GM12878 (cell line): ENCODE measurements around the gene OR6T1.

Experiments
- CTCF ChIP-seq, 3 experiments: IDR thresholded peaks in 2 of 3; conservative IDR thresholded peaks in 1 of 3; 2 replicates each; pipeline ENCODE4 v1.5.1; 2011; ENCODE audit warnings: low read depth in 3 of 3, low read length in 3 of 3, mild to moderate bottlenecking in 3 of 3, control low read depth in 2 of 3, moderate library complexity in 2 of 3, inconsistent platforms in 1 of 3, mixed read lengths in 1 of 3; ENCODE audit not compliant: control insufficient read depth in 2 of 3, insufficient read depth in 1 of 3; ENCODE audit errors: extremely low read depth in 1 of 3
- POLR2A ChIP-seq: IDR thresholded peaks from 2 replicates; pipeline ENCODE4 v1.6.1; 2011; ENCODE audit warnings: low read depth, mild to moderate bottlenecking, low read length
- TBL1XR1 ChIP-seq: IDR thresholded peaks from 2 replicates; pipeline ENCODE4 v1.6.1; 2012; ENCODE audit warnings: low read depth, low read length, improper control_type of control experiment
- ZBTB40 ChIP-seq: fragments of 450-650 bp; IDR thresholded peaks from 2 replicates; pipeline ENCODE4 v1.6.1; 2016; ENCODE audit warnings: mild to moderate bottlenecking, moderate library complexity, borderline replicate concordance

- TF ChIP-seq ZBTB40 = no peak
- no peak for TF ChIP-seq POLR2A
- TF ChIP-seq CTCF (IDR thresholded peaks at IDR 0.05 in 2 of 3, conservative IDR thresholded peaks at IDR 0.05 in 1 of 3; ENCODE audit: control insufficient read depth in 2 of 3, extremely low read depth in 1 of 3, insufficient read depth in 1 of 3, low read depth in 3 of 3, low read length in 3 of 3) = no peak
- TF ChIP-seq TBL1XR1 = no peak
Measured at GRCh38 chr11:123943738-123944137, at the start of gene OR6T1.
